NCI-H510A (cell line): ENCODE results near the gene HTT.

Source experiments
- DNase-seq: peaks from one replicate; lab custom pipeline; 2025; lab: John Stamatoyannopoulos, UW

The HTT gene

GRCh38 chr4:3174371-3175338, 100.2 kb downstream of the HTT start:
- DNase-seq = no peak

- no peak for DNase-seq
Measured at GRCh38 chr4:3176367-3177229, 102.1 kb downstream of the HTT start.

GRCh38 chr4:3177426-3177825, 102.9 kb downstream of the HTT start:
- DNase-seq = no peak

GRCh38 chr4:3177905-3178304, 103.4 kb downstream of the HTT start:
- no peak for DNase-seq

GRCh38 chr4:3178351-3178750, 103.9 kb downstream of the HTT start:
- no peak for DNase-seq

GRCh38 chr4:3179126-3179706, 104.7 kb downstream of the HTT start:
- DNase-seq = no peak

GRCh38 chr4:3183008-3183407, 108.5 kb downstream of the HTT start:
- no peak for DNase-seq

GRCh38 chr4:3184725-3185124, 110.2 kb downstream of the HTT start:
- DNase-seq = no peak

GRCh38 chr4:3186609-3187008, 112.1 kb downstream of the HTT start:
- DNase-seq = no peak

GRCh38 chr4:3188118-3188517, 113.6 kb downstream of the HTT start:
- DNase-seq = no peak

- no peak for DNase-seq
Measured at GRCh38 chr4:3189459-3189858, 115.0 kb downstream of the HTT start.

- no peak for DNase-seq
Measured at GRCh38 chr4:3190549-3190948, 116.1 kb downstream of the HTT start.

- no peak for DNase-seq
Measured at GRCh38 chr4:3192188-3192587, 117.7 kb downstream of the HTT start.

- no peak for DNase-seq
Measured at GRCh38 chr4:3192827-3193226, 118.3 kb downstream of the HTT start.

GRCh38 chr4:3193531-3194203, 119.2 kb downstream of the HTT start:
- DNase-seq = no peak

- no peak for DNase-seq
Measured at GRCh38 chr4:3196670-3197359, 122.3 kb downstream of the HTT start.

GRCh38 chr4:3197366-3198105, 123.1 kb downstream of the HTT start:
- no peak for DNase-seq

- no peak for DNase-seq
Measured at GRCh38 chr4:3198906-3199305, 124.4 kb downstream of the HTT start.

- DNase-seq = no peak
Measured at GRCh38 chr4:3199653-3200422, 125.4 kb downstream of the HTT start.
